Trophoblast cell (in vitro differentiated cells and primary cell): ENCODE data around the gene SIKE1.

ENCODE experiments used
- DNase-seq, 2 donors: peaks; one replicate each; pipeline ENCODE4 v3.0.0-alpha.2; 2016
- H2AFZ ChIP-seq: 2 replicates; pipeline ENCODE4 v1.6.1; 2013; ENCODE audit warnings: low read length, moderate library complexity, mild to moderate bottlenecking; ENCODE audit not compliant: insufficient read depth, poor library complexity
- H2AK5ac ChIP-seq: 2 replicates; pipeline ENCODE4 v1.6.1; 2013; ENCODE audit warnings: mild to moderate bottlenecking, low read length
- H2BK120ac ChIP-seq: 2 replicates; pipeline ENCODE4 v1.6.1; 2013; ENCODE audit warnings: low read length, mild to moderate bottlenecking, moderate library complexity; ENCODE audit not compliant: insufficient read depth, poor library complexity
- H2BK12ac ChIP-seq: 2 replicates; pipeline ENCODE4 v1.6.1; 2013; ENCODE audit warnings: mild to moderate bottlenecking, low read length, moderate library complexity
- H2BK5ac ChIP-seq: 2 replicates; pipeline ENCODE4 v1.6.1; 2013; ENCODE audit warnings: low read length, low read depth, moderate library complexity, mild to moderate bottlenecking; ENCODE audit not compliant: poor library complexity
- H3K14ac ChIP-seq: 2 replicates; pipeline ENCODE4 v1.6.1; 2013; ENCODE audit warnings: mild to moderate bottlenecking, low read length
- H3K18ac ChIP-seq: 2 replicates; pipeline ENCODE4 v1.6.1; 2013; ENCODE audit warnings: mild to moderate bottlenecking, low read length
- H3K23ac ChIP-seq: 2 replicates; pipeline ENCODE4 v1.6.1; 2013; ENCODE audit warnings: low read length
- H3K27ac ChIP-seq: 2 replicates; pipeline ENCODE4 v1.5.1; 2013; ENCODE audit warnings: low read depth, mild to moderate bottlenecking, inconsistent platforms, low read length, moderate library complexity
- H3K27me3 ChIP-seq: 2 replicates; pipeline ENCODE4 v1.6.1; 2013; ENCODE audit warnings: inconsistent platforms, mild to moderate bottlenecking, low read length, moderate library complexity; ENCODE audit not compliant: insufficient read depth
- H3K36me3 ChIP-seq, 2 experiments: 1 replicate in 1 of 2; 2 replicates in 1 of 2; pipeline ENCODE4 v1.6.1; 2013; ENCODE audit warnings: low read length in 2 of 2, mild to moderate bottlenecking in 2 of 2, moderate library complexity in 1 of 2; ENCODE audit not compliant: insufficient read depth in 2 of 2, control insufficient read depth in 1 of 2
- H3K4ac ChIP-seq: 2 replicates; pipeline ENCODE4 v1.6.1; 2013; ENCODE audit warnings: low read depth, mild to moderate bottlenecking, low read length, moderate library complexity
- H3K4me1 ChIP-seq, 2 experiments: 1 replicate in 1 of 2; 2 replicates in 1 of 2; pipeline ENCODE4 v1.6.1; 2013; ENCODE audit warnings: low read length in 2 of 2, mild to moderate bottlenecking in 2 of 2, moderate library complexity in 1 of 2; ENCODE audit not compliant: insufficient read depth in 2 of 2, control insufficient read depth in 1 of 2
- H3K4me2 ChIP-seq: 2 replicates; pipeline ENCODE4 v1.6.1; 2013; ENCODE audit warnings: inconsistent platforms, mild to moderate bottlenecking, low read length, moderate library complexity
- H3K4me3 ChIP-seq: 2 replicates; pipeline ENCODE4 v1.5.1; 2013; ENCODE audit warnings: mild to moderate bottlenecking, low read depth, low read length, inconsistent platforms
- H3K79me1 ChIP-seq: one replicate; pipeline ENCODE4 v1.6.1; 2013; ENCODE audit warnings: low read length
- H3K79me2 ChIP-seq: 2 replicates; pipeline ENCODE4 v1.6.1; 2013; ENCODE audit warnings: low read length, mild to moderate bottlenecking; ENCODE audit not compliant: control insufficient read depth, insufficient read depth, poor library complexity
- H3K9ac ChIP-seq: 2 replicates; pipeline ENCODE4 v1.6.1; 2013; ENCODE audit warnings: mild to moderate bottlenecking, low read length
- H3K9me3 ChIP-seq: 2 replicates; pipeline ENCODE4 v1.6.1; 2013; ENCODE audit warnings: low read depth, mild to moderate bottlenecking, control low read depth, inconsistent platforms, low read length; ENCODE audit not compliant: insufficient read depth
- H4K12ac ChIP-seq: 2 replicates; pipeline ENCODE4 v1.6.1; 2013; ENCODE audit warnings: low read depth, mild to moderate bottlenecking, low read length, moderate library complexity
- H4K8ac ChIP-seq: 2 replicates; pipeline ENCODE4 v1.6.1; 2013; ENCODE audit warnings: low read depth, mild to moderate bottlenecking, low read length, moderate library complexity
- H4K91ac ChIP-seq: one replicate; pipeline ENCODE4 v1.6.1; 2013; ENCODE audit warnings: low read depth, mild to moderate bottlenecking, low read length, moderate library complexity
- WGBS: extraction: QIAGEN DNeasy Blood & Tissue Kit; methylation state at CpG from one replicate; pipeline ENCODE4 v1.1.7; 2013; ENCODE audit warnings: missing lambda C conversion rate; ENCODE audit not compliant: insufficient read length, insufficient coverage; ENCODE audit errors: extremely low coverage; 5-methylcytosine and 5-hydroxymethylcytosine counted together

SIKE1 gene

GRCh38 chr1:114729782-114730181 is 50.7 kb downstream of the SIKE1 start:
- H3K4me2 ChIP-seq, result no peak overlapping the region
- no peaks in the 10 kb centered on the region for H3K9me3 ChIP-seq
- no peak overlapping the region for H3K9ac ChIP-seq
- no peaks in the 10 kb centered on the region for H3K4me1 ChIP-seq
- no peak for DNase-seq
- no peak overlapping the region for H4K12ac ChIP-seq
- no peaks in the 10 kb centered on the region for H3K27me3 ChIP-seq
- no peaks in the 10 kb centered on the region for H3K79me2 ChIP-seq
- H2AFZ ChIP-seq, result no peak overlapping the region
- H2BK5ac ChIP-seq, result no peak overlapping the region
- no peak overlapping the region for H3K14ac ChIP-seq
- no peak overlapping the region for H2BK12ac ChIP-seq
- H3K4ac ChIP-seq, result no peak overlapping the region
- H3K27ac ChIP-seq, result no peak overlapping the region
- H4K91ac ChIP-seq, result no peak overlapping the region
- no peak overlapping the region for H3K18ac ChIP-seq
- WGBS, result no CpG with 5 or more reads among the region's 1 CpG
- H3K4me3 ChIP-seq, result no peak overlapping the region
- no peak overlapping the region for H2AK5ac ChIP-seq
- H3K36me3 ChIP-seq, result peaks cover 18 to 34% of the 10 kb centered on the region in 2 experiments
- H4K8ac ChIP-seq, result no peak overlapping the region
- no peak overlapping the region for H3K23ac ChIP-seq
- H2BK120ac ChIP-seq, result no peak overlapping the region
- no peaks in the 10 kb centered on the region for H3K79me1 ChIP-seq

- H3K79me1 ChIP-seq, result no peaks in the 10 kb centered on the region
- H2BK5ac ChIP-seq, result no peak overlapping the region
- no peak overlapping the region for H4K8ac ChIP-seq
- H3K4me1 ChIP-seq, result no peaks in the 10 kb centered on the region
- no peak for DNase-seq
- H3K27ac ChIP-seq, result no peak overlapping the region
- peaks cover 20 to 35% of the 10 kb centered on the region in 2 experiments for H3K36me3 ChIP-seq
- no peak overlapping the region for H3K18ac ChIP-seq
- H4K12ac ChIP-seq, result no peak overlapping the region
- no peaks in the 10 kb centered on the region for H3K27me3 ChIP-seq
- no peak overlapping the region for H3K14ac ChIP-seq
- H3K23ac ChIP-seq, result no peak overlapping the region
- H3K79me2 ChIP-seq, result no peaks in the 10 kb centered on the region
- no CpG with 5 or more reads among the region's 2 CpGs for WGBS
- no peak overlapping the region for H3K4ac ChIP-seq
- no peak overlapping the region for H2AFZ ChIP-seq
- H3K4me2 ChIP-seq, result no peak overlapping the region
- no peak overlapping the region for H3K4me3 ChIP-seq
- no peak overlapping the region for H4K91ac ChIP-seq
- H3K9ac ChIP-seq, result no peak overlapping the region
- no peaks in the 10 kb centered on the region for H3K9me3 ChIP-seq
- H2BK12ac ChIP-seq, result no peak overlapping the region
- no peak overlapping the region for H2AK5ac ChIP-seq
- no peak overlapping the region for H2BK120ac ChIP-seq
Measured at GRCh38 chr1:114728553-114728952, 51.9 kb downstream of the SIKE1 start.

DNA sequence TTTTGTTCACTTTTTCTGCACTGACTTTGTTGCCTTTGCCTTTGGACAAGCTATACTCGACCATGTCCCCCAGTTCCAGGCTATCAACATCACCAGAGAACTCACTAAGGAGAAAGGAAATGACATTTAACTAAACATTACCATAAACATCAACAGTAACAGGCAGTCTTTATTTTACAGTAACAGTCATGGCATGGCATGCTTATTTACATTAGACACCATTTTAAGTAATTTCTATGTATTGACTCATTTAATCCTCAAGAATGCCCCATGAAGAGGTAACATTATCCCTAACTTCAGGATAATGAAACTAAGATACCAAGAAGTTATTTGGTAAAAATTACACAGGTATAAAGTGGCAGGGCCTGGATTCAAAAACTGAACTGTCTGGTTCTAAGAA is 55.3 kb downstream of the SIKE1 start:
- H3K4me3 ChIP-seq, result no peak overlapping the region
- H3K27ac ChIP-seq, result no peak overlapping the region
- no peaks in the 10 kb centered on the region for H3K27me3 ChIP-seq
- DNase-seq, result no peak
- H3K36me3 ChIP-seq, result peaks cover 23 to 42% of the 10 kb centered on the region in 2 experiments
- H3K23ac ChIP-seq, result no peak overlapping the region
- H4K8ac ChIP-seq, result no peak overlapping the region
- H4K12ac ChIP-seq, result no peak overlapping the region
- WGBS, result no CpG with 5 or more reads among the region's 1 CpG
- no peak overlapping the region for H2BK12ac ChIP-seq
- no peaks in the 10 kb centered on the region for H3K9me3 ChIP-seq
- no peak overlapping the region for H2BK120ac ChIP-seq
- no peak overlapping the region for H4K91ac ChIP-seq
- H3K18ac ChIP-seq, result no peak overlapping the region
- H3K4me2 ChIP-seq, result no peak overlapping the region
- H3K79me2 ChIP-seq, result no peaks in the 10 kb centered on the region
- H3K4ac ChIP-seq, result no peak overlapping the region
- H2BK5ac ChIP-seq, result no peak overlapping the region
- H2AFZ ChIP-seq, result no peak overlapping the region
- no peak overlapping the region for H3K14ac ChIP-seq
- H2AK5ac ChIP-seq, result no peak overlapping the region
- H3K4me1 ChIP-seq, result no peaks in the 10 kb centered on the region
- H3K9ac ChIP-seq, result no peak overlapping the region
- H3K79me1 ChIP-seq, result no peaks in the 10 kb centered on the region

DNA sequence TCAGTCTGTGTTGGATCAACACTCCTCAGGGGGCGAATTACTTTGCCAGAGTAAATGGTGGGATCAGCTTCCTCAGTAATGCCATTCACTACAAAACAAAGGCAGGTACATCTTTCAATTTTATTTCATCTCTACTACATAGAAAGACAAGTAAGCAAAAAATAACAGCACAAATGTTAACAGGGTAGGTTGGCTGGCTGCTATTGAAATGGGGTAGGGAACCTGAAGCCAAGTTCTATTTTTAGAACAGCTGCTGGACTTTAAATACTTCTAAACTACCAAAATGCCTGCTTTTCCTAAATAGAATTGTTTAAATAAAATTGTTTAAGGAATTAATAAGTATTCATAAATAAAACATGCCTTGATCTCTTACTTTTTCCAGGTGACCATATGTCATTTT is 56.6 kb downstream of the SIKE1 start:
- Histone ChIP-seq H3K9ac (no peak overlapping the region), H4K12ac (no peak overlapping the region), H3K27me3 (no peaks in the 10 kb centered on the region), H3K23ac (no peak overlapping the region), H3K4me2 (no peak overlapping the region), H3K9me3 (no peaks in the 10 kb centered on the region), H3K27ac (no peak overlapping the region), H3K18ac (no peak overlapping the region), H2AK5ac (no peak overlapping the region), H2BK5ac (no peak overlapping the region), H3K4ac (no peak overlapping the region), H3K79me2 (no peaks in the 10 kb centered on the region), H2AFZ (no peak overlapping the region), H2BK120ac (no peak overlapping the region), H4K8ac (no peak overlapping the region), H3K4me1 (no peaks in the 10 kb centered on the region), H3K14ac (no peak overlapping the region), H2BK12ac (no peak overlapping the region), H3K4me3 (no peak overlapping the region), H3K36me3 (peaks cover 21 to 43% of the 10 kb centered on the region in 2 experiments), H3K79me1 (no peaks in the 10 kb centered on the region), H4K91ac (no peak overlapping the region)
- WGBS, result no CpG with 5 or more reads among the region's 1 CpG
- DNase-seq, result no peak
